Activated naive CD4-positive, alpha-beta T cell treated with anti-CD3 and anti-CD28 coated beads, Interleukin-2, amount 10 ng/mL, durations not matched to agents 7 days and 5 days (primary cell): ENCODE measurements around the gene GATA6.

Experiments
- CTCF ChIA-PET: fragments of 350-600 bp; sonication (Branson Sonifier 250); formaldehyde crosslinking; loops from one replicate; lab custom pipeline; 2021; ENCODE audit warnings: antibody characterized with exemption; lab: Charles Lee
- DNase-seq: peaks from one replicate; pipeline ENCODE4 v3.0.0-alpha.2; 2020
- H3K27ac Mint-ChIP-seq: one replicate; pipeline ENCODE4 v1.8.0; 2021; ENCODE audit warnings: mild to moderate bottlenecking, moderate library complexity, mixed read lengths
- H3K27me3 Mint-ChIP-seq: one replicate; pipeline ENCODE4 v1.8.0; 2021; ENCODE audit warnings: mild to moderate bottlenecking, mixed read lengths
- H3K36me3 Mint-ChIP-seq: one replicate; pipeline ENCODE4 v1.8.0; 2021; ENCODE audit warnings: mixed read lengths
- H3K4me1 Mint-ChIP-seq: one replicate; pipeline ENCODE4 v1.8.0; 2021; ENCODE audit warnings: mixed read lengths
- H3K4me3 Mint-ChIP-seq: one replicate; pipeline ENCODE4 v1.8.0; 2021; ENCODE audit warnings: mild to moderate bottlenecking, moderate library complexity, mixed read lengths
- H3K9me3 Mint-ChIP-seq: one replicate; pipeline ENCODE4 v1.8.0; 2021; ENCODE audit warnings: mixed read lengths

Gene GATA6

DNA sequence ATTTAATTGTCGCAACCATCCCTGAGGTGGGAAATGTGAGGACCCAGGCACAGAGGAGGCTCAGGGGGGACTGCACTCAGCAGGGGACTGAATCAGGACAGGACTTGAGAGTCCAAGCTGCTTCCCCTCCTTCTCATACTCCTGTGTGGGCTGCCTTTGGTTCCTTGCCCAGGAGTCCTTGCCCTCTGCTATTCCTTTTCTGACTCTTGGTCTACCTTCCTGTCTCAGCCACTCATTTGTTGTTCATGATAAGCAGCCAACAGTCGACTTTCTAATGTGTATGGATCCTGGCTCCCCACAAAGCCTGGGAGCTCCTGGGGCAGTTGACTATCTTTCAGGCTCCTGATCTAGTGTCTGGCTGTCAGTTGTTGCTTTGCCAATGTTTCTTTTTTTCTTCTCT, 28.3 kb downstream of the GATA6 start:
- Mint-ChIP-seq H3K9me3 (no peaks in the 10 kb centered on the region), H3K4me1 (no peaks in the 10 kb centered on the region), H3K36me3 (no peaks in the 10 kb centered on the region), H3K27ac (no peak overlapping the region), H3K4me3 (no peak overlapping the region), H3K27me3 (peaks cover 9% of the 10 kb centered on the region)
- CTCF ChIA-PET = no interaction called here
- DNase-seq = no peak

DNA sequence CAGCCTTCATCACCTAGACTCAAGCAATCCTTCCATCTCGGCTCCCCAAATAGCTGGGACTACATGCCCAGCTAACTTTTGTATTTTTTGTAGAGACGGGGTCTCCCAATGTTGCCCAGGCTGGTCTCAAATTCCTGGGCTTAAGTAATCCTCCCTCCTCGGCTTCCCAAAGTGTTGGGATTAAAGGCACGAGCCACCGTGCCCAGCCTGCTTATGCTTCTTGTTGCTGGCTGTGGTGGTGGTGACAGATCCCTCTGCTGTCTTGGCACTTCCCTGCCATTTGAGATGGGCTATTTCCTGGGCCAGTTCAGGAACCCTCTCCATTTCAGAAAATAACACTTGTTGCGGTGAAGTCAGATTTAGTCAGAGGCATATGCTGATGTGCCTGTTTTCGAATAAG, 28.8 kb downstream of the GATA6 start:
- Mint-ChIP-seq H3K4me1 (no peaks in the 10 kb centered on the region), H3K27me3 (peaks cover 9% of the 10 kb centered on the region), H3K36me3 (no peaks in the 10 kb centered on the region), H3K9me3 (no peaks in the 10 kb centered on the region), H3K27ac (no peak overlapping the region), H3K4me3 (no peak overlapping the region)
- CTCF ChIA-PET = no interaction called here
- DNase-seq = no peak

DNA sequence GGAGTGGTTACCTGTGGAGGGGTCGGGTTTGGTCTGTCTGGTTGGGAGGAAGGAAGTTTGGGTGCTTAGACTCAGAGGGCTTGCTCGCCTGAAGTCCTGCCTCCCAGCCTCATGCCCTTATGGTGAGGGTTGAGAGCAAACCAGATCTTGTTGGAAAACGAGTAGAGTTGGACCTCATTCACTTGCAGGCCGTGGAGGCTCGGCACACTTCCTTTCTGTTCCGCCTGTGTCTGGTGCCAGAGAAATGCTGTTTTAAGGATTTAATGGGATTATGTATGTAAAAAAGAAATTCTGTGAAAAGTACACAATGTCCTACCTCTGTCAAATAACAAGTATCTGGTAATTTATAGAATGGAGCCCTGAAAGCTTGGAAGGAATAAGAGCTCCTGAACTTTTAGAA, 29.6 kb downstream of the GATA6 start:
- no peaks in the 10 kb centered on the region for H3K4me1 Mint-ChIP-seq
- no peak overlapping the region for H3K4me3 Mint-ChIP-seq
- H3K27ac Mint-ChIP-seq = no peak overlapping the region
- CTCF ChIA-PET = no interaction called here
- no peaks in the 10 kb centered on the region for H3K9me3 Mint-ChIP-seq
- DNase-seq = no peak
- no peaks in the 10 kb centered on the region for H3K36me3 Mint-ChIP-seq
- H3K27me3 Mint-ChIP-seq = peaks cover 4% of the 10 kb centered on the region

- H3K4me3 Mint-ChIP-seq = no peak overlapping the region
- no peaks in the 10 kb centered on the region for H3K36me3 Mint-ChIP-seq
- no peak for DNase-seq
- no peak overlapping the region for H3K27ac Mint-ChIP-seq
- peaks cover 8% of the 10 kb centered on the region for H3K27me3 Mint-ChIP-seq
- H3K9me3 Mint-ChIP-seq = no peaks in the 10 kb centered on the region
- CTCF ChIA-PET = no interaction called here
- no peaks in the 10 kb centered on the region for H3K4me1 Mint-ChIP-seq
Measured at GRCh38 chr18:22200611-22201225, 31.3 kb downstream of the GATA6 start.

- Mint-ChIP-seq H3K27me3 (peaks cover 11% of the 10 kb centered on the region), H3K36me3 (no peaks in the 10 kb centered on the region), H3K4me3 (no peak overlapping the region), H3K9me3 (no peaks in the 10 kb centered on the region), H3K4me1 (no peaks in the 10 kb centered on the region), H3K27ac (no peak overlapping the region)
- CTCF ChIA-PET = no interaction called here
- no peak for DNase-seq
Measured at GRCh38 chr18:22203035-22203434, 33.6 kb downstream of the GATA6 start.

- no peak overlapping the region for H3K4me3 Mint-ChIP-seq
- H3K27me3 Mint-ChIP-seq = peaks cover 11% of the 10 kb centered on the region
- CTCF ChIA-PET = no interaction called here
Measured at GRCh38 chr18:22203536-22204213, 34.3 kb downstream of the GATA6 start.

DNA sequence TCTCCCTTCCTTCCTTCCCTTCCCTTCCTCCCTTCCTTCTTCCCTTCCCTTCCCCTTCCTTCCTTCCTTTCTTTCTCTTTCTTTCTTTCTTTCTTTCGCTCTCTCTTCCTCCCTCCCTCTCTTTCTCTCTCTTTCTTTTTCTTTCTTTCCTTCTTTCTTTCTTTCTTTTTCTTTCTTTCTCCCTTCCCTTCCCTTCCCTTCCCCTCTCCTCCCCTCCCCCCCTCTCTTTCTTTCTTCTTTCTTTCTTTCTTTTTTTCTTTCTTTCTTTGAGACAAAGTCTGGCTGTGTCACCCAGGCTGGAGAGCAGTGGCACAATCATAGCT, 34.8 kb downstream of the GATA6 start:
- Mint-ChIP-seq H3K27ac (no peak overlapping the region), H3K4me1 (no peaks in the 10 kb centered on the region), H3K9me3 (no peaks in the 10 kb centered on the region), H3K36me3 (no peaks in the 10 kb centered on the region), H3K27me3 (peaks cover 8% of the 10 kb centered on the region), H3K4me3 (no peak overlapping the region)
- CTCF ChIA-PET = no interaction called here
- DNase-seq = no peak

More at GRCh38 chr18:22203536-22204213, 34.3 kb downstream of the GATA6 start:
- no peaks in the 10 kb centered on the region for H3K36me3 Mint-ChIP-seq
- no peak for DNase-seq
- no peaks in the 10 kb centered on the region for H3K4me1 Mint-ChIP-seq
- no peaks in the 10 kb centered on the region for H3K9me3 Mint-ChIP-seq
- H3K27ac Mint-ChIP-seq = no peak overlapping the region

DNA sequence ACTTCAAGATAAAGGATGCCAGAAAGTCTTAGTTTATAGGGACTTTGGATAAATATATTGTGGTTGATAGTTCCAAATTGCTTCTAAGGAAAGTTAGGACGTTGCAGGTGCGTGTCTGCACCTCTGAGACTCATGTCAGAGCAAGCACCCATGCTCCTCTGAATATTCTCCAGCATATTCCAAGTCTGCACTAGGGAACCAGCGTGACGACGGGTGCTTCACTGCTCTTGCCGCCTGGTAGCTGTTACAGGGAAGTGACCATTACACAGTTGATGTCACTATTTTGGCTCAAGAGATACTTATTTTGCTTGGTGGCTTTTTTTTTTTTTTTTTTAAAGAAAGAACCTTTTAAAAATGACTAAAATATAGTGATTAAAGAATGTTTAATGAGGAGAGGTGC, 35.6 kb downstream of the GATA6 start:
- no peak overlapping the region for H3K27ac Mint-ChIP-seq
- no peak overlapping the region for H3K4me3 Mint-ChIP-seq
- no peaks in the 10 kb centered on the region for H3K9me3 Mint-ChIP-seq
- H3K36me3 Mint-ChIP-seq = no peaks in the 10 kb centered on the region
- no peaks in the 10 kb centered on the region for H3K4me1 Mint-ChIP-seq
- peaks cover 8% of the 10 kb centered on the region for H3K27me3 Mint-ChIP-seq
- no peak for DNase-seq
- CTCF ChIA-PET = no interaction called here

GRCh38 chr18:22207021-22207758, 37.8 kb downstream of the GATA6 start:
- Mint-ChIP-seq H3K27me3 (peaks cover 8% of the 10 kb centered on the region), H3K9me3 (no peaks in the 10 kb centered on the region), H3K4me1 (no peaks in the 10 kb centered on the region), H3K27ac (no peak overlapping the region), H3K4me3 (no peak overlapping the region), H3K36me3 (no peaks in the 10 kb centered on the region)
- no peak for DNase-seq
- CTCF ChIA-PET = no interaction called here

DNA sequence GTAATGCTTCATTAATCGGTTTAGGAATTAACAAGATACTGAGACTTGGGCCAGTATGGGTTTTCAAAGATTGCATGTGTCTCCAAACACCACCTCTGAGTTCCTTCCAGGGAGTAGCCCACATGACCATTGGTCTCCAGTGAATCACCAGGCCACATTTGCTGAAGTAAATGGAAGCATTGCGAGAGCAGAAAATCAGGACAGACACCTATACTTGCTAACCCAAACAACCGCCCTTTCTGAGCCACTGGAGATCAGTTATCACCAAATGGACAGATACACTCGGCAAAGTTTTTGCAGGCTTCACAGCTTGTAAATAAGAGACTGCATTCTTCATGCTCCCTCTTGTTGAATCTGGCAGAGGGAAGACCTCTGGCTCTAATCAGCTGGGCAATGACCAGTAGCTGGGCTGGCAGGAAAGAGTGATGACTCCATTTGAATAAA, 40.9 kb downstream of the GATA6 start:
- no peak overlapping the region for H3K27ac Mint-ChIP-seq
- DNase-seq = no peak
- H3K9me3 Mint-ChIP-seq = no peaks in the 10 kb centered on the region
- CTCF ChIA-PET = no interaction called here
- no peaks in the 10 kb centered on the region for H3K36me3 Mint-ChIP-seq
- peaks cover 3% of the 10 kb centered on the region for H3K27me3 Mint-ChIP-seq
- H3K4me3 Mint-ChIP-seq = no peak overlapping the region
- no peaks in the 10 kb centered on the region for H3K4me1 Mint-ChIP-seq

GRCh38 chr18:22211657-22212056, 42.3 kb downstream of the GATA6 start:
- no peak for DNase-seq
- Mint-ChIP-seq H3K9me3 (no peaks in the 10 kb centered on the region), H3K4me1 (no peaks in the 10 kb centered on the region), H3K27ac (no peak overlapping the region), H3K4me3 (no peak overlapping the region), H3K36me3 (no peaks in the 10 kb centered on the region), H3K27me3 (peaks cover 3% of the 10 kb centered on the region)
- CTCF ChIA-PET = no interaction called here

GRCh38 chr18:22213333-22213973, 44.1 kb downstream of the GATA6 start:
- H3K4me3 Mint-ChIP-seq = no peak overlapping the region
- H3K4me1 Mint-ChIP-seq = no peaks in the 10 kb centered on the region
- CTCF ChIA-PET = no interaction called here
- DNase-seq = no peak
- no peaks in the 10 kb centered on the region for H3K36me3 Mint-ChIP-seq
- no peaks in the 10 kb centered on the region for H3K9me3 Mint-ChIP-seq
- no peaks in the 10 kb centered on the region for H3K27me3 Mint-ChIP-seq
- H3K27ac Mint-ChIP-seq = no peak overlapping the region

DNA sequence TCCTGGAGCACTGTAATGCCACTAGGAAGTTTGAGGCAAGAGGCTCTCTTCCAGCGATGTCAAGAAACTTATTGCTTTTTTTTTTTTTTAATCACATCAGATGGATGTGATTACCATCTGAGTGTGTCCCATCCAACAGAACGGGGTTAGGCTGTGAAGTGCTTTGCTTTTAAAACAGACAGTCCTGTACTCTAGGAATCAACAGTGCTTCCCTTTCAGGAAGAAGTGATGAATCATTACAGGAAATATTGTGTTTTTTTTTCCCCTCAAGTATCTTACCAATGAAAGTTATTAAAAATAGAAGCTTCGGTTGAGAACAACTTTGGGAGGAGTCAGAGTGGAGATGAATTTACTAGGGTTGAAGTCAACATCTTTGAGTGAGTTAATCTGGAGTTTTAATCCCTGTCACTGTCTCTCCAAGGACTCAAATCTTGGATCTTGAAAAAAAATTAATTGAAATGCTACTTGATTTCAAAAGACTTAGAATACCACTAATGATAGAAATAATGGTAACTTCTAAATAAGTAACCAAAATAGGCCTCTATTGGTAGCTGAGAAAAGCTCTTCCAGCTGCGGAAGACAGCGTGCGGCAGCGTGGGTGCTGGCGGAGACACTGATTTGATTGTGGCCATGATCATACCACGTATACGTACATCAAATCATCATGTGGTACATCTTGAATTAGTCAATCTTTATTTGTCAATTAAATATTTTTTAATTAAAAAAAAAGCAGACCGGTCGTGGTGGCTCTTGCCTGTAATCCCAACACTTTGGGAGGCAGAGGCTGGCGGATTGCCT, 45.5 kb downstream of the GATA6 start:
- Mint-ChIP-seq H3K9me3 (no peaks in the 10 kb centered on the region), H3K36me3 (no peaks in the 10 kb centered on the region), H3K27me3 (no peaks in the 10 kb centered on the region), H3K27ac (no peak overlapping the region), H3K4me3 (no peak overlapping the region), H3K4me1 (no peaks in the 10 kb centered on the region)
- DNase-seq = no peak
- CTCF ChIA-PET = no interaction called here

- Mint-ChIP-seq H3K9me3 (peaks cover 2% of the 10 kb centered on the region), H3K4me3 (no peak overlapping the region), H3K27me3 (no peaks in the 10 kb centered on the region), H3K36me3 (no peaks in the 10 kb centered on the region), H3K27ac (no peak overlapping the region), H3K4me1 (peaks cover 5% of the 10 kb centered on the region)
- no peak for DNase-seq
- CTCF ChIA-PET = no interaction called here
Measured at GRCh38 chr18:22218835-22219234, 49.4 kb downstream of the GATA6 start.
